ENCODE data around the gene LONP2.

GRCh38 chr16:48291754-48292153, 47.7 kb downstream of the LONP2 start:
- TF ChIP-seq CTCF (conservative IDR thresholded peaks at IDR 0.05; ENCODE audit: low read depth, low read length) (no peak), EZH2 (IDR thresholded peaks at IDR 0.05; ENCODE audit: low read length, unreplicated experiment) (no peak)
